ENCODE measurements around the gene HOXD10. TPM values are rescaled to one million over a fixed set of nuclear protein-coding genes. Genes with fewer than 3 reads are reported as not detected.
A peak's percentile ranks its signal among the peaks of the same experiment; 100 is the strongest.

The HOXD10 gene
- total and polyA plus RNA-seq, 9 of the 15 experiments (the other 6 are each of a cell fraction or from before 2014, with no cell fraction given): not detected

DNA sequence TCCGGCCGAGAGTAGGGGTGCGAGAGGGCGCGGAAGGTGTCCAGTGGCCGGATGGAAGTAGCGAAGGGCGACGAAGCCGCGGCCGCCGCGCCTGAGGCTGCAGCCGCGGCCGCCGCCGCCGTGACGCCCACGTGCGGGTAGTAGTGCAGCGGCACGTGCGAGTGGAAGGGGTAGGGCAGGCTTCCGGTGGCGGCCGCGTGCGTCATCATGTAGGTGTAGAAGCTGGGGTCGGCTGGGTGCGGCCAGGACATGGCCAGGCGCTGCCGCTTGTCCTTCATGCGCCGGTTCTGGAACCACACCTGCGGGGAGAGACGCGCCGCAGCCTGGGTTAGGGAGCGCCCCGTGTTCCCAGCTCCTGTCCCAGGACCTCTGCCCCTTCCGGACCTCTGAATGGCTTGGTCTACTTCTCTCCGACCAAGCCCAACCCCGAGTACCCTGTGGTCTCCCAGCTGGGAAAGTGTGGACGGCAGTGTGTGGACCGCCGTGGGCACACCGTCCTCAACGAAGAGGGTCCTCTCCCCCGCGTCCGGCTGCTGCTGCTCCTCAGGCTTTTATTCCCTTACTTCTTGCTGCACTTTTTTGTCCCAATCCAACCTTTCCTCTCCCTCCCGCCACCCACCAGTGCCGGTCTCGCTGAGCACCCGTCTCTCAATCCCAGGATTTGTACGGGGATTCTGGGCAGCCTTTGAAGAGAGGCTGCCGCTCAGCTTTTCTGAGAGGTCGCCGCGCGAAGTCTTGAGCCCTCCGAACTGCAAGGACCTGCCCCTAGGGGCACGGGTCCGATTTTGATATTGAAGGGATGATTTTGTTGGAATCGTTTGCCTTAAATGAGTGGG is 35.8 kb upstream of the HOXD10 start (continued):
- TF ChIP-seq RB1 (IDR thresholded peaks at IDR 0.05; ENCODE audit: low read depth): peak; percentile 49; the same call in 1 of the 2 replicates
- TF ChIP-seq, protein P1, sequence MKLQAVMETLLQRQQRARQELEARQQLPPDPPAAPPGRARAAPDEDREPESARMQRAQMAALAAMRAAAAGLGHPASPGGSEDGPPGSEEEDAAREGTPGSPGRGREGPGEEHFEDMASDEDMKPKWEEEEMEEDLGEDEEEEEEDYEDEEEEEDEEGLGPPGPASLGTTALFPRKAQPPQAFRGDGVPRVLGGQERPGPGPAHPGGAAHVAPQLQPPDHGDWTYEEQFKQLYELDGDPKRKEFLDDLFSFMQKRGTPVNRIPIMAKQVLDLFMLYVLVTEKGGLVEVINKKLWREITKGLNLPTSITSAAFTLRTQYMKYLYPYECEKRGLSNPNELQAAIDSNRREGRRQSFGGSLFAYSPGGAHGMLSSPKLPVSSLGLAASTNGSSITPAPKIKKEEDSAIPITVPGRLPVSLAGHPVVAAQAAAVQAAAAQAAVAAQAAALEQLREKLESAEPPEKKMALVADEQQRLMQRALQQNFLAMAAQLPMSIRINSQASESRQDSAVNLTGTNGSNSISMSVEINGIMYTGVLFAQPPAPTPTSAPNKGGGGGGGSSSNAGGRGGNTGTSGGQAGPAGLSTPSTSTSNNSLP (IDR thresholded peaks at IDR 0.05; ENCODE audit: borderline replicate concordance, low read depth, low read length): no peak
- TF ChIP-seq ZNF778 (CRISPR knock-in tag; IDR thresholded peaks at IDR 0.05): no peak
- TF ChIP-seq, protein P2, sequence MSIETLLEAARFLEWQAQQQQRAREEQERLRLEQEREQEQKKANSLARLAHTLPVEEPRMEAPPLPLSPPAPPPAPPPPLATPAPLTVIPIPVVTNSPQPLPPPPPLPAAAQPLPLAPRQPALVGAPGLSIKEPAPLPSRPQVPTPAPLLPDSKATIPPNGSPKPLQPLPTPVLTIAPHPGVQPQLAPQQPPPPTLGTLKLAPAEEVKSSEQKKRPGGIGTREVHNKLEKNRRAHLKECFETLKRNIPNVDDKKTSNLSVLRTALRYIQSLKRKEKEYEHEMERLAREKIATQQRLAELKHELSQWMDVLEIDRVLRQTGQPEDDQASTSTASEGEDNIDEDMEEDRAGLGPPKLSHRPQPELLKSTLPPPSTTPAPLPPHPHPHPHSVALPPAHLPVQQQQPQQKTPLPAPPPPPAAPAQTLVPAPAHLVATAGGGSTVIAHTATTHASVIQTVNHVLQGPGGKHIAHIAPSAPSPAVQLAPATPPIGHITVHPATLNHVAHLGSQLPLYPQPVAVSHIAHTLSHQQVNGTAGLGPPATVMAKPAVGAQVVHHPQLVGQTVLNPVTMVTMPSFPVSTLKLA (conservative IDR thresholded peaks at IDR 0.05): 0 out of 4 replicates have a peak, but pooled peaks of 1 of the 2 experiments have one; percentile 36
- no peak for TF ChIP-seq NCOA2 (IDR thresholded peaks at IDR 0.05; ENCODE audit: partially characterized antibody in 2 of 2)
- TF ChIP-seq, protein P3, sequence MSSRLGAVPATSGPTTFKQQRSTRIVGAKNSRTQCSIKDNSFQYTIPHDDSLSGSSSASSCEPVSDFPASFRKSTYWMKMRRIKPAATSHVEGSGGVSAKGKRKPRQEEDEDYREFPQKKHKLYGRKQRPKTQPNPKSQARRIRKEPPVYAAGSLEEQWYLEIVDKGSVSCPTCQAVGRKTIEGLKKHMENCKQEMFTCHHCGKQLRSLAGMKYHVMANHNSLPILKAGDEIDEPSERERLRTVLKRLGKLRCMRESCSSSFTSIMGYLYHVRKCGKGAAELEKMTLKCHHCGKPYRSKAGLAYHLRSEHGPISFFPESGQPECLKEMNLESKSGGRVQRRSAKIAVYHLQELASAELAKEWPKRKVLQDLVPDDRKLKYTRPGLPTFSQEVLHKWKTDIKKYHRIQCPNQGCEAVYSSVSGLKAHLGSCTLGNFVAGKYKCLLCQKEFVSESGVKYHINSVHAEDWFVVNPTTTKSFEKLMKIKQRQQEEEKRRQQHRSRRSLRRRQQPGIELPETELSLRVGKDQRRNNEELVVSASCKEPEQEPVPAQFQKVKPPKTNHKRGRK (tag; IDR thresholded peaks at IDR 0.05): peak; percentile 30; the same call in 1 of the 2 replicates
- no peak for TF ChIP-seq KDM5B (IDR thresholded peaks at IDR 0.05; ENCODE audit: insufficient replicate concordance, low read depth, low read length)
- TF ChIP-seq, protein P4, sequence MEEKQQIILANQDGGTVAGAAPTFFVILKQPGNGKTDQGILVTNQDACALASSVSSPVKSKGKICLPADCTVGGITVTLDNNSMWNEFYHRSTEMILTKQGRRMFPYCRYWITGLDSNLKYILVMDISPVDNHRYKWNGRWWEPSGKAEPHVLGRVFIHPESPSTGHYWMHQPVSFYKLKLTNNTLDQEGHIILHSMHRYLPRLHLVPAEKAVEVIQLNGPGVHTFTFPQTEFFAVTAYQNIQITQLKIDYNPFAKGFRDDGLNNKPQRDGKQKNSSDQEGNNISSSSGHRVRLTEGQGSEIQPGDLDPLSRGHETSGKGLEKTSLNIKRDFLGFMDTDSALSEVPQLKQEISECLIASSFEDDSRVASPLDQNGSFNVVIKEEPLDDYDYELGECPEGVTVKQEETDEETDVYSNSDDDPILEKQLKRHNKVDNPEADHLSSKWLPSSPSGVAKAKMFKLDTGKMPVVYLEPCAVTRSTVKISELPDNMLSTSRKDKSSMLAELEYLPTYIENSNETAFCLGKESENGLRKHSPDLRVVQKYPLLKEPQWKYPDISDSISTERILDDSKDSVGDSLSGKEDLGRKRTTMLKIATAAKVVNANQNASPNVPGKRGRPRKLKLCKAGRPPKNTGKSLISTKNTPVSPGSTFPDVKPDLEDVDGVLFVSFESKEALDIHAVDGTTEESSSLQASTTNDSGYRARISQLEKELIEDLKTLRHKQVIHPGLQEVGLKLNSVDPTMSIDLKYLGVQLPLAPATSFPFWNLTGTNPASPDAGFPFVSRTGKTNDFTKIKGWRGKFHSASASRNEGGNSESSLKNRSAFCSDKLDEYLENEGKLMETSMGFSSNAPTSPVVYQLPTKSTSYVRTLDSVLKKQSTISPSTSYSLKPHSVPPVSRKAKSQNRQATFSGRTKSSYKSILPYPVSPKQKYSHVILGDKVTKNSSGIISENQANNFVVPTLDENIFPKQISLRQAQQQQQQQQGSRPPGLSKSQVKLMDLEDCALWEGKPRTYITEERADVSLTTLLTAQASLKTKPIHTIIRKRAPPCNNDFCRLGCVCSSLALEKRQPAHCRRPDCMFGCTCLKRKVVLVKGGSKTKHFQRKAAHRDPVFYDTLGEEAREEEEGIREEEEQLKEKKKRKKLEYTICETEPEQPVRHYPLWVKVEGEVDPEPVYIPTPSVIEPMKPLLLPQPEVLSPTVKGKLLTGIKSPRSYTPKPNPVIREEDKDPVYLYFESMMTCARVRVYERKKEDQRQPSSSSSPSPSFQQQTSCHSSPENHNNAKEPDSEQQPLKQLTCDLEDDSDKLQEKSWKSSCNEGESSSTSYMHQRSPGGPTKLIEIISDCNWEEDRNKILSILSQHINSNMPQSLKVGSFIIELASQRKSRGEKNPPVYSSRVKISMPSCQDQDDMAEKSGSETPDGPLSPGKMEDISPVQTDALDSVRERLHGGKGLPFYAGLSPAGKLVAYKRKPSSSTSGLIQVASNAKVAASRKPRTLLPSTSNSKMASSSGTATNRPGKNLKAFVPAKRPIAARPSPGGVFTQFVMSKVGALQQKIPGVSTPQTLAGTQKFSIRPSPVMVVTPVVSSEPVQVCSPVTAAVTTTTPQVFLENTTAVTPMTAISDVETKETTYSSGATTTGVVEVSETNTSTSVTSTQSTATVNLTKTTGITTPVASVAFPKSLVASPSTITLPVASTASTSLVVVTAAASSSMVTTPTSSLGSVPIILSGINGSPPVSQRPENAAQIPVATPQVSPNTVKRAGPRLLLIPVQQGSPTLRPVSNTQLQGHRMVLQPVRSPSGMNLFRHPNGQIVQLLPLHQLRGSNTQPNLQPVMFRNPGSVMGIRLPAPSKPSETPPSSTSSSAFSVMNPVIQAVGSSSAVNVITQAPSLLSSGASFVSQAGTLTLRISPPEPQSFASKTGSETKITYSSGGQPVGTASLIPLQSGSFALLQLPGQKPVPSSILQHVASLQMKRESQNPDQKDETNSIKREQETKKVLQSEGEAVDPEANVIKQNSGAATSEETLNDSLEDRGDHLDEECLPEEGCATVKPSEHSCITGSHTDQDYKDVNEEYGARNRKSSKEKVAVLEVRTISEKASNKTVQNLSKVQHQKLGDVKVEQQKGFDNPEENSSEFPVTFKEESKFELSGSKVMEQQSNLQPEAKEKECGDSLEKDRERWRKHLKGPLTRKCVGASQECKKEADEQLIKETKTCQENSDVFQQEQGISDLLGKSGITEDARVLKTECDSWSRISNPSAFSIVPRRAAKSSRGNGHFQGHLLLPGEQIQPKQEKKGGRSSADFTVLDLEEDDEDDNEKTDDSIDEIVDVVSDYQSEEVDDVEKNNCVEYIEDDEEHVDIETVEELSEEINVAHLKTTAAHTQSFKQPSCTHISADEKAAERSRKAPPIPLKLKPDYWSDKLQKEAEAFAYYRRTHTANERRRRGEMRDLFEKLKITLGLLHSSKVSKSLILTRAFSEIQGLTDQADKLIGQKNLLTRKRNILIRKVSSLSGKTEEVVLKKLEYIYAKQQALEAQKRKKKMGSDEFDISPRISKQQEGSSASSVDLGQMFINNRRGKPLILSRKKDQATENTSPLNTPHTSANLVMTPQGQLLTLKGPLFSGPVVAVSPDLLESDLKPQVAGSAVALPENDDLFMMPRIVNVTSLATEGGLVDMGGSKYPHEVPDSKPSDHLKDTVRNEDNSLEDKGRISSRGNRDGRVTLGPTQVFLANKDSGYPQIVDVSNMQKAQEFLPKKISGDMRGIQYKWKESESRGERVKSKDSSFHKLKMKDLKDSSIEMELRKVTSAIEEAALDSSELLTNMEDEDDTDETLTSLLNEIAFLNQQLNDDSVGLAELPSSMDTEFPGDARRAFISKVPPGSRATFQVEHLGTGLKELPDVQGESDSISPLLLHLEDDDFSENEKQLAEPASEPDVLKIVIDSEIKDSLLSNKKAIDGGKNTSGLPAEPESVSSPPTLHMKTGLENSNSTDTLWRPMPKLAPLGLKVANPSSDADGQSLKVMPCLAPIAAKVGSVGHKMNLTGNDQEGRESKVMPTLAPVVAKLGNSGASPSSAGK (IDR thresholded peaks at IDR 0.05): peak; percentile 85
